NB4 (cell line): ENCODE measurements around the gene MACROD2.

Source experiments
- CTCF ChIP-seq: IDR thresholded peaks from one replicate; pipeline ENCODE4 v1.5.1; 2012; ENCODE audit warnings: low read depth, low read length
- MAX ChIP-seq: IDR thresholded peaks from 2 replicates; pipeline ENCODE4 v1.6.1; 2011; ENCODE audit warnings: low read depth, low read length
- MYC ChIP-seq: IDR thresholded peaks from 2 replicates; pipeline ENCODE4 v1.6.1; 2011; ENCODE audit warnings: low read depth, low read length
- POLR2A ChIP-seq: IDR thresholded peaks from 2 replicates; pipeline ENCODE4 v1.6.1; 2011; ENCODE audit warnings: mild to moderate bottlenecking; ENCODE audit not compliant: insufficient read length; ENCODE audit errors: extremely low read depth

GRCh38 chr20:15542655-15543054 lies 1547.3 kb downstream of the MACROD2 start:
- TF ChIP-seq CTCF (no peak), POLR2A (no peak), MYC (no peak), MAX (no peak)
